ENCODE data around the gene DPP10.
"Not testable (repeated sequence)": the region's sequence is repeated elsewhere in the genome, so short reads cannot be mapped to it uniquely, and the experiment has no call there.

DPP10 gene

DNA sequence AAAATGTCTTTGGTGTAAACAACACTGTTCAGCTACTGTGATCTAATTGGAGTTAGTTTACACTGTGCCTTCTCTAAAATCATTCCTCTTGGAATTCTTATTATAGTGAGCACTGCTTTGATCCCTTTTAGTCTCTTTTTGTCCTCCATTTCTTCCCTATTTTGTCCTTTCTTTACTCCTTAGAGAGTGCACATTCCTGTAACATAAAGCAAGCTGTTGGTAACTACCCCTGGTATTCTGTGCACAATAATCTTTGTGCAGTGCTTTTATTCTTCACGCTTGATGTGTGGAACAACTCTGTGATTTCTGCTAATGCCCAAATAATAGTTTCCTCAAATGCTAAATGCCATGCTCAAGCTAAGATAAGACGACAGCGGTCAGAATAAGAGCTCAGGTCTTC lies 401.5 kb downstream of the DPP10 start:
- no peak for DNase-seq

DNA sequence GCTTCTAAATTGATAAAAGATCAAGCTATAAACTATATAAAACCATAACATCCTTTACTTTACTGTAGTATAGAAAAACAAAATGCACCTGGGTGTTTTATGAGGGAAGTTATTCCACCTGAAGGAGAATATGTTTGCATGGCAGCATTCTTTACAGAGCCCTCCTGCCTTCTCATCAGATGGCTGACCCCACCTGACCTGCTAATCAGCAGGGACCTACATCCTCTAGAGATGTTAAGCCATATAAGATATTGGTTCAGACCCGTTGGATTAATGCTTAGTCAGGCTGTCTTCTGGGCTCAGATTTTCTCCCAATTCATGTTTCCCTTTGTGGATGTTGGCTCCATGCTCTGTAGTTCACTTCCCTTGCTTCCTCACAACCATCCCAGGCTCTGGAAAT lies 414.8 kb downstream of the DPP10 start:
- DNase-seq: no peak

DNA sequence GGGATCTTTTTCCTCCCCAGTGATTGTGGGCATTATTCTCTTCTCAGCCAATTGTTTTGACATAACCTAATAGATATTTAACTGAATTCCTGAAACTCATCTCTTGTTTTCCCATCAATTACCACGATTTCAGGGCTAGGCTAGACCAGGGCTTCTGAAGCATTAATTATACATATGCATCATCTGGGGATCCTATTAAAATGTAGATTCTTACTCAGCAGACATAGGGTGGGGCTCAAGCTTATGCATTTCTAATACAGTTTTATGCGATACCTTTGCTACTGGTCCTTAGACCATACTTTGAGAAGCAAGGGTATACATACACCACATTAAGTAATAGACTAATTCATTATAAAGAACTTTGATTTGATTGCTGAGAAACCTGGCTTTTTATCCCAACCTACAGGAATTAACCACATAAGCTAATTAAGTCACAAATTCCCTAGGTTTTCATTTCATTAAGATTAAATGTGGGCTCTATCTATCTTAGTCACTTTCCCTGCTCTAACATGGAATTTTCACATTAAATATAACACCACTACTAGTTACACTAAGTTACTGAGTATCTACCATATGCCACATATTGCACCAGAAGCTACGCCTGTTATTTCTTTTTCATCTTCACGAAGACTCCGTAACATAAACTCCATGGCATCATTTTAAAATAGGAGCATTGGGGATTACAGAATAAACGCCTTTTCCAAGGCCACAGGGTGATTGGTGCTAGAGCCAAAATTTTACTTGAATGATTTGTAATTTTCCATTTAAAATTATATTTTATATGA lies 417.5 kb downstream of the DPP10 start:
- no peak for DNase-seq

DNA sequence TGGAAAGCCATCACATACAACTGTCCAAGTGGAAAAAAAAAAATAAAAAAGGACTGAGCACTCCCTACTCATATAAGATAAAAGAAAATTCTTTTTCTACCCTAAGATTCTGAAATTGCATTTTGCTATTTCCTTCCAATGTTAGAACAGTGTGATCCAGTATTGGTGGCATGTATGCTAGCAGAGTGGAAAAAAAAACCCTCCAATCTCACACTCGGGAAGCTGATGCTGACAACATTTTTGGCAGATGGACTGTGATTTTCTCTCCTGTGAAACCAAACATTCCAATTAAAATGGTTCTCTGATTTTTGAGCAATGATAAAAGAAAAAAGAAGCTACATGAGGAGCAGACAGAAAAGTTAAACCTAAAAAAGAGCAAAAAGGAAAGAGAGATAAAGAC lies 419.8 kb downstream of the DPP10 start:
- no peak for DNase-seq

DNA sequence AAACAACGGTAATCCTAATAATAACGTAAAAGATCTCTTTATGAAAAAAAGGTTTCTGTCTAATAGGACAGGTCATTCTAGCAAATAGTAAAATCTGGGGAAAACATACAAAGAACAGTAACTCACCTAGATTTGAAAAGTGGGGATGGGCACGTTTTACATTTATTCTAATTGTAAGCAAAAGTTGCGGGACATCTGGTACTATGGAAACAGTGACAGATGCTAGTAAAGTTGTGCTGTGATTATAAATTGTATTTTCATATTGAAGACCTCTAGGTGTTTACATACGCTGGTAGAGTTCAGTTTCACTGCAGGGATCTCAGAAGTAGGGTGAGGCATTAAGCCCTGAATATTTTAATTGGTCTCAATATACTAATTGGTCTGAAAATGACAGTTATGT lies 422.5 kb downstream of the DPP10 start:
- DNase-seq: no peak

DNA sequence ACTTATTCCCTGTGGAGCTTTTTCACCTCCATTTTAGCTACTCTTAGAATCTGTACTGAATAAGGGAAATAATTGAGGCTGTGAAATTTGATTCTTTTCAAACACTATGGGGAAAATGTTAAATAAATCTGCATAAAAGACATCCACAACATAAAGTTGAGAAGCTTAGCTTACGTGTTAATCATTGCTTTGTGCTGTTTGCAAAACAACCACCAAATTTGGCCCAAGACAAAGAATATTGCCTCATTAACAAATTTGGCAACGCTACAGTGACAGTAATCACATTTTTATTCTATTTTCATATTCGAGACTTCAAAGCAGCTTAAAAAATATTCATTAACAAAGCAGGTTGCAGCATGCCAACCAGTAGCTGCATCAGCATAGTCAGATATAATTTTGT lies 437.6 kb downstream of the DPP10 start:
- no peak for DNase-seq

DNA sequence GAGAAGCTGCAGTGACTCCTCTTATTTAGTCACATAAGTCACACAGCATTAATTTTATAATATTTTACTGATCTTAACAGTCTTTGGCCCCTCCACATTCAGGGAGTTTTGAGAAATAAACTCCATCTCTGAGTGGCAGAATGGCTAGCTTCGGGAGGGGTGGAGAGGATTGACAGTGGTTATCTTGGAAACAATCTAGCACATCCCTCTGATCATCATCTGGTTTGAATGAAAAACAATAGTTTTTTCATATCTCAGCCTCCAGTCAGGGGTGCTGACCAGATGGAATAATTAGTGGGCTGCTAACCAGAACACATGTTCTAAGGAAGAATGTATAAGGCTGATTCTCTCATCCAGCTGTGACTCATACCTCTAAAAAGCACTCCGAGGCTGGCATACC lies 477.5 kb downstream of the DPP10 start:
- DNase-seq: no peak

DNA sequence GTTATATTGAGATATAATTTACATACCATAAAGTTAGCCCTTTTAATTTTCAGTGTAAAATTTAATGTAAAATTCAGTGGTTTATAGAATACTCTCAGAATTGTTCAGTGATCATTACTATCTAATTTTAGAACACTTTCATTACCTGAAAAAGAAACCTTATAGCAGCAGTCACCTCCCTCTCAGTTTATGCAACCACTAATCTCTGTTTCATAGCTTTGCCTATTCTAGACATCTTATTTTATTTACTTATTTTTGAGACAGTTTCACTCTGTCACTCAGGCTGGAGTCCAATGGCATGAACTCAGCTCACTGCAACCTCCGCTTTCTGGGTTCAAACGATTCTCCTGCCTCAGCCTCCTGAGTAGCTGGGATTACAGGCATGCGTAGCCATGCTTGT lies 479.6 kb downstream of the DPP10 start:
- DNase-seq: no peak

DNA sequence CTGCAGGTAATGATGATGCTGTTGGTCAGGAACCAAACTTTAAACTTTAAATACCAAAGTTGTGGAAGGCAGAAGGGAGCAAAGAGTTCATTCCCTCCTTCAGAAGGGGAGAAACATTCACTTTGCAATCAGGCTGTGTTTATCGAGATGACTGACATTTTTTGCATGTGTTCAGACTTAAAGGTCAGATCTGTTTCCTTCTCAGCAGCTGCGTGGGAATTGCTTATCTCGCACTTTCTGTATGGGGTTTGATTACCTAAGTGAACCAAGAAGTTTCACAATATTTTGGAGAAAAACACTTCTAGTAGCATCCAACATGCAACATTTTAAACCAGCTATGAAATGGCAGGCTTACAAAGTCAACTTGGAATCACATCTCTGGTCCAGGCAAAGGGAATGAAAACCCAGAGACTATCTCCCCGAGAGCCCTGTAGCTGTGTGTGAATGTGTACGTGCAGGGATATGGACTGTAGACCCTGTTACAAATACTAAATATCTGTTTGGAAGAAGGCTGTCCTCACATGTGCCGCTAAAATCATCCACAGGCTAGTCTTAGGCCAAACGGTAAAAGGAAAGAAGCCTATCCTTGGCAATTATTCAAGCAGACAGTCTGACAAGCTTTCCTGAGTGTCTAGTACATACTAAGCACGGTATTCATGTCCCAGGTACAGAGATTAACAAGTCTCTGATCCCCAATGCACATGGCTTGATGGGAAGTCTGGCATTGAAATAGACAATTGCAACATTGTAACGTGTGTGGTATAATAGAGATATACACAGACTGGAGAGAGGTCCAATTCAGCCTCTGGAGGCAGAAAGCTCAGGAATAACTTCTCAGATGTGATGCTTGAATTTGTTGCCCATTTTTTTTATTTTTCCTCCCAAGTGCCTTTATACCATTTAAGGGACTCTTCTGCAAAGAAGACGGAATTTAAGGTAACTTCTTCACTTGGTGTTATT lies 483.1 kb downstream of the DPP10 start:
- DNase-seq: no peak

DNA sequence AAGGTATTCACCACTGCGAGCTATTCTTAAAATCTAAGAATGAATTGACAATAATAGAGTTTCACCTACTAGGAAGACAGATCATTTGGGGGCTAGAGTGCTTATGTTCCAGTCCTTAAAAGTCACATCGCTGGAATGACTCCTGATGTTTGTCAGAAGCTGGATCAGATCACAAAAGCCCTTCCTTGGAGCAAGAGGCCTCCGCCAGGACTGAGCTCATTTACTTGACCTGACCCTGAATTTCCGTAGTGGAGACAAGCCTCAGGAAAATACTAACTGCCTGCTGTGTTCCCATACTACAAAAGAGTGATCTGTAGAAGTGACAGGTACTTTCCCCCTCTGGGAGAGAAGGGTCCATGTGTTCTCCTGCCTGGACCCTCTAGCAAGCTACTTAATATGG lies 483.9 kb downstream of the DPP10 start:
- DNase-seq: no peak

DNA sequence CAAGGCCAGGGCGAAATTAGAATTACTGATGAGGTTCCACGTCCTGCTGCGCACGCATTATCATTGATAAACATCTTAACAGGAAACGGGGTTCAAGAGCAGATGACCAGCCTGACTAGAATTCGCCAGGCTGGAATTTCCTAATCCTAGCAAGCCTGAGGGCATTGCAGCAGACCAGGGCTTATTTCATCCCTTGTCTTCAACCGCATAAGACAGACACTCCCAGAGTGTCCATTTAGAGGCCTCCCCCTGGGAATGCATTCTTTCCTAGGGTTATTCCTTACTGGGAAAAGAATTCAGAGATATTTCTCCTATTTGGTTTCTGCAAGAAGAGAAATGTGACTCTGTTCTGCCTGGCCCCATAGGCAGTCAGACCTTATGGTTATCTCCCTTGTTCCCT lies 486.8 kb downstream of the DPP10 start:
- DNase-seq: no peak

DNA sequence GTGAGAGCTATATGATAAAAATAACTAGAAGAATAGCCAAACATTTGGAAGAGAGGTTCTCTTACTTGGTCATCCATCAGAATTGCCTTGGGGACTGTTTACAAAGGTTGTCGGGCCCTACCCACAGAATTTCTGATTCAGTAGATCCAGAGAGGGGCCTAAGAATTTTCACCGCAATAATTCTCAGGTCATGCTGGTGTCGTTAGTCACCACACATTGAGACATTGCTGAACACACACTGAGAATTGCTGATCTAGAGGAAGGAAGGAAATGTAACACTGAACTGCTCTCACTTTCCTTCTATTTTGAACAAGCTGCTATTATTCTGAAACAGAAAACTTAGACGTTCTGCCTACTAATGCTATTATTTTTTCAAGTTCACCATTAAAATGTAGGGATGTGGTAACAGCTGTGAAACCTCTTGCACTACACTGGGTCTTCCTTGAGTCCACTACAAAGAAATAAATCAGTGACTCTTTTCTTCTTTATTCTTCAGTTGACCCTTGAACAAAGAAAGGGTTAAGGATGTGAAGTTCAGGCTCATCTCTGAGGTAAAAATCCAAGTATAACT lies 491.3 kb downstream of the DPP10 start:
- no peak for DNase-seq

DNA sequence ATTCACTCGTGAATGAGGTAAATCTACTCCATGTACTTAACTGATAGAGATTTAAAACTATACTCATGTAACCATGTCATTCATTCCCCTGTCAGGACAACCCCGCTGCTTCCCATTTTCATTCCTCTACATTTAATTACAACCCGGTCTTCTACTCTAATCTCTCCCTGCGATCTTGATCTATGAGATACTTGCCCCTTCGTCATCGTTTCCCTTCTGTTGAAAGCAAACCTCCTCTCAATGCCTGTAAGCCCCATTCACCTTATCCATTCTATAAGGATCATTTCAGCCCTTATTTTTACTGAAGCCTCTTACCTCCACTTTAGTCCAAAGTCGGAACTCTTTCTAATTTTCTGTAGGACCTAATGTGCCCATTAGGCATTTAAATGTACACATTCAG lies 492.6 kb downstream of the DPP10 start:
- DNase-seq: no peak

DNA sequence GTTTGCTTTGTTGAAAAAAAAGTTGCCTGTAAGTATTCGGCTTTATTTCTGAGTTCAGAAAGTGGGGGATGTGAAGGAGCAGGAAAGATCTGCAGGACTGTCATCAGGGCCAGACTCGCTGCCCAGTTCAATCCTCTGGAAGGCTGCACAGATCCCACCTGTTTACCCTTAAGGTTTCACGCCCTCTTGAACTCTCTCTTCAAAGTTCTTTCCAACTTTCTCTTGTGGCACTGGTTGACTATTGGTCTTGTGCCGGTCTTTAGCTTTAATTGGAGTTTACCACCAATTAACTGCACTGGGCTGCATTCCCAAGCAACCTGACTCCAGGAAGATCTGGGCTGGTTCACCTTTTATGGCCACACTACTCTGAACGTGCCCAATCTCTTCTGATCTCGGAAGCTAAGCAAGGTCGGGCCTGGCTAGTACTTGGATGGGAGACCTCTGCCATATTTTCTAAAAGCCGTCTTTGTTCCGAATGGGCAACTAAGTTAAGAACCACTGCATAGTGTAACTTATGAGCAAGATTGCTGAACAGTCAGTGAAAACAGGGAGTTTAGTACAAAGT lies 495.0 kb downstream of the DPP10 start:
- DNase-seq: no peak

DNA sequence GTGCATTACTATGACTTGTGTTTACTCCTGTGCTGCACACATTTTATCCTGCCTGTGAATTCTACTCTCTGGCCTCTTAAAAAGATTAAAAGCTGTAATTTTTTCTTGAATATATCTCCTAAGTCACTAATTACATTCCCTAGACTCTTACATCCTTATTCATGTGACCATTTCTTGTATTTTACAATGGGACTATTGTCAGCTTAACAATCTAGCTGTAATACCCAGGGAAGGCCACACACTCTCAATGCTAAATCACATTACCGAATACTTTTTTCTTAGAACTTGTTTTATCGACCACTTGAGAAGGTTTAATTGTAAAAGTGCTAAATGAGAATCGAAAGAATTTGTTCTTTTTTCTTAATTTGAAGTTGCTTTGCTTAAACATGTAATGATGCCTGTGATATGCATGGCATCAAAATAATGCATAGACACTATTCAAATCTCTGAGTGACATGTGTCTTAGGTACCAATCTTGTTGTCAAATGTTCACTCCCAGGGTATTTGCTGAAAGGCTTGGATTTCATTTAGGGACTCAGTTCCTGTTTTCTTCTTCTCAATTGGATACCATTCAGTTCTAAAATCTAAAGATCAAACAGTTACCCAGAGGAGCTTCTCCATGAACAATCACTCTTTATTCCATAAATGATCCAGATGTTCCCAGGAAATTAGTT lies 498.5 kb downstream of the DPP10 start:
- no peak for DNase-seq

DNA sequence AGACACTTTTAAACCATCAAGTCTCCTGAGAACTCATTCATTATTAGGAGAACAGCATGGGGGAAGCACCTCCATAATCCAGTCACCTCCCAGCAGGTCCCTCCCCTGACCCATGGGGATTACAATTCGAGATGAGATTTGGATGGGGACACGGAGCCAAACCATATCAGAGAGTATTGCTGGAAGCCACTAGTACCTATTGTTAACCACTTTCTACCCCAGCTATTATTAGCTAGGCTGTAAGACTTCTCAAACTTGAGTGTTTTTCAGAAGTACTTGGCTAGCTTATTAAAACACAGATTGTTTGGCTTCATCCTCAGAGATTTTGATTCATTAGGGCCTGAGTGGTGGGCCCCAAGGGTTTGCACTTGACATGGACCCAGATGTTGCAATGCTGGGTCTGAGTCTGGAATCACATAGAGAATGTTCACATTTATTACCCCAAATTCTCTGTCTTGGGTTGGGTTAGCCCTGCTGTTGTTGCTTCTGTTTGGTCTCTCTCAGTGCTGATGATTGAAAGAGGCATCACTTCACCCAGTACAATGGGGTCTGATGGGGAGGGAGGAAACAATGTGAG lies 506.9 kb downstream of the DPP10 start:
- no peak for DNase-seq

DNA sequence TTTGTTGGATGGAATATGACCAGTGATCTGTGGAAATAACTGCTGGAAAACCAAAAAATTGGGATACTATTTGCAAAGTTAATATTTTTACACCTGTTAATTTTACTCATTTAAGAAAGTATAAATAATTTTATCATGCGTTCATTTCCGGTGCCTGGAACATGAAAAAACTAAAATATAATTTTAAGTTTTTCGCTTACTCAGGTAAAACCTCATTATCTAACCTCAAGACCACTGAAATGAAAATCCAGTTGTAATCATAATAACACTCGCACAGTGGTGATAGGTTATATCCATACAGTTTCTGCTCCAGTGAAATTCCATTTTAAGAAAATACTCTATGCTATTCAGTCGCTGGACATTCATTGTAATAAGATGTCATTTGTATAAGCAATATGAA lies 517.9 kb downstream of the DPP10 start:
- no peak for DNase-seq

DNA sequence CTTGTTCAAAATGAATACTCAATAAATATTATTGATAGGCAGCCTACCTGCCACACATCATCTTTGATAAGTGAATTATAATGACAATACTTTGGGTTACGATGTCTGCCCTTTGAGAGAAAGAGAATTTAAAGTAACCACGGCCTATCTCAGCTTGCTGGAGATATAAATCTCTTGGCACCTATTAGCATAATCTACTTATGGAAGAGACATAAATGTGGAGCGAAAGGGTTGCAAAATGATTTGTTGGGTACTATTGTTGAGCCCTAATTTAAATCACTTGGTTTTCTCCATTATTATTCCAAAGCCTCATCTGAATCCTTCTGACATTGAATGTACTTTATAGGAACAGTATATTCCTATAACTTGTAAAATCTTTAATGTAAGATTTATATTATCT lies 520.1 kb downstream of the DPP10 start:
- DNase-seq: no peak

DNA sequence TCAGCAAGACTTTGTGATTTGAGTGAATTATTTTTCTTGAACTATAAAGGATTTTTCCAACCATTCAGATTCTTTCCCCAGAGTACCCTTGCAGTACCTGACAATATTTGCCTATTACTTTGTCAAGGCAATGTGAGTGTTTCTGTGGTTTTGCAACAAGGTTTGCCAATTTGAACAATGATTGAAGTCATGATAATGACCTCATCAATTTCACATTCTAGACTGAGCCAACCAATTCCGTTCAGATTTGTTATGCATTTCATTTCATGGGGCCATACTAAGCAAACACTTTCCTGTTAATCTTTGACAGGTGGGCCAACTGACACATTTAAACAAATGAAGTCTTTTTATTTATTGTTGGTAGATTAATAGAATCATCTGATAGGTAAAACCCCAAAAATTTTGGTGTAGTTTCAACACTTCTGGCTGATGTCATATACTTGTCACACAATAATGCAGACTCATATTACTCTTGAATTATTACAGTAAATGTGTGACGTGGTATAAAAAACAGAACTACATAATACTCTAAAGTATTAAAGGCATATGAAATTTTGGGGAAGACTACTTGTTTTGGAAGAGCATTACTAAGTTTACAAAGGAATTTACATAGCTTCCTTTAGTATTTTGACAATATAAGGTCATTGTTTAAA lies 526.4 kb downstream of the DPP10 start:
- DNase-seq: no peak

DNA sequence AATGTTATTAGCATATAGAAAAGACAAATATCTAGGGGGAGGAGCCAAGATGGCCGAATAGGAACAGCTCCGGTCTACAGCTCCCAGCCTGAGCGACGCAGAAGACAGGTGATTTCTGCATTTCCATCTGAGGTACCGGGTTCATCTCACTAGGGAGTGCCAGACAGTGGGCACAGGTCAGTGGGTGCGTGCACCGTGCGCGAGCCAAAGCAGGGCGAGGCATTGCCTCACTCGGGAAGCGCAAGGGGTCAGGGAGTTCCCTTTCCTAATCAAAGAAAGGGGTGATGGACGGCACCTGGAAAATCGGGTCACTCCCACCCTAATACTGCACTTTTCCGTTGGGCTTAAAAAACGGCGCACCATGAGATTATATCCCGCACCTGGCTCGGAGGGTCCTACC lies 561.9 kb downstream of the DPP10 start:
- not testable (repeated sequence) for DNase-seq

DNA sequence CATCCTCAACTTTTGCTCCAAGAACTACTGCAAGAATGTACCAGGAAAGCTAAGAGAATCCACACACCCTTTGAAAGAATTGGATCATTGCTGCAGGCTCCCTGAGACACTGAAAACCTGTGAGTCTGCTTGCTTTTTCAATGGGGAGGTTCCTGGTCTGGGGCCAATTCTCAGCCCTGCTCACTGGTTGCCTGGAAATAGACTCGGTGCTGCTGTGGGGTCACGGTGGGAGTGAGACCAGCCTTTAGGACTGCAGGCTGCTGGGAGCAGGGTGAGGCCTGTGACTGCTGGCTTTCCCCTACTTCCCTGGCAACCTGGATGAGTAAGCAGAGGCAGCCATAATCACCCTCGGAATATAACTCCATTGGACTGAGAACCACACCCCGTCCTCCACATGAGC lies 569.3 kb downstream of the DPP10 start:
- DNase-seq: no peak

DNA sequence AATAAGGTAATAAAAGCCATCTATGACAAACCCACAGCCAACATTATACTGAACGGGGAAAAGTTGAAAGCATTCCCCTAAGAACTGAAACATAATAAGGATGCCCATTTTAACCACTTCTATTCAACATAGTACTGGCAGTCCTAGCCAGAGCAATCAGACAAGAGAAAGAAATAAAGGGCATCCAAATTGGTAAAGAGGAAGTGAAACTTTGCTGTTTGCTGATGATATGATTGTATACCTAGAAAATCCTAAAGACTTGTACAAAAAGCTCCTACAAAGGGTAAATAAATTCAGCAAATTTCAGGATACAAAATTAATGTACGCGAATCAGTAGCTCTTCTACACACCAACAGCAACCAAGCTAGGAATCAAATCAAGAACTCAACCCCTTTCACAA lies 579.6 kb downstream of the DPP10 start:
- DNase-seq: not testable (repeated sequence)

Measured in activated CD8-positive, alpha-beta memory T cell treated with anti-CD3 and anti-CD28 coated beads, Interleukin-2, amount 50 U/mL, for 48 hours (primary cell).